Activated CD8-positive, alpha-beta memory T cell treated with anti-CD3 and anti-CD28 coated beads, Interleukin-2, amount 10 ng/mL, durations not matched to agents 7 days and 5 days (primary cell): Measurements from ENCODE around the gene OPCML. TPM values are rescaled to one million over a fixed set of nuclear protein-coding genes. Genes with fewer than 3 reads are reported as not detected.

Experiments used
- ATAC-seq: fragments of 150-1000 bp; cut with Tn5 transposase; one replicate; pipeline ENCODE4 v1.10.0; 2021; ENCODE audit warnings: moderate library complexity
- CTCF ChIA-PET: fragments of 350-600 bp; sonication (Branson Sonifier 250); formaldehyde crosslinking; loops from one replicate; lab custom pipeline; 2021; ENCODE audit warnings: antibody characterized with exemption; lab: Charles Lee
- DNase-seq: peaks from one replicate; pipeline ENCODE4 v3.0.0-alpha.2; 2020
- H3K27ac Mint-ChIP-seq: one replicate; pipeline ENCODE4 v1.8.0; 2021; ENCODE audit warnings: mild to moderate bottlenecking, mixed read lengths
- H3K27me3 Mint-ChIP-seq: one replicate; pipeline ENCODE4 v1.8.0; 2021; ENCODE audit warnings: mixed read lengths
- H3K36me3 Mint-ChIP-seq: one replicate; pipeline ENCODE4 v1.8.0; 2021; ENCODE audit warnings: mild to moderate bottlenecking, mixed read lengths
- H3K4me1 Mint-ChIP-seq: one replicate; pipeline ENCODE4 v1.8.0; 2021; ENCODE audit warnings: mixed read lengths
- H3K4me3 Mint-ChIP-seq: one replicate; pipeline ENCODE4 v1.8.0; 2021; ENCODE audit warnings: mild to moderate bottlenecking, moderate library complexity, mixed read lengths
- H3K9me3 Mint-ChIP-seq: one replicate; pipeline ENCODE4 v1.8.0; 2022; ENCODE audit warnings: low read depth, mixed read lengths
- total RNA-seq, 2 experiments: library from RNA; stranded (reverse); gene quantifications; one replicate each; pipeline ENCODE4 v1.2.3, GENCODE V29; 2021

Gene OPCML
- total RNA-seq, 2 experiments from 2014 or later = not detected

GRCh38 chr11:133127741-133128140, 404.6 kb downstream of the OPCML start:
- ATAC-seq = no peak
- no peaks in the 10 kb centered on the region for H3K4me1 Mint-ChIP-seq
- H3K9me3 Mint-ChIP-seq = no peaks in the 10 kb centered on the region
- H3K36me3 Mint-ChIP-seq = no peaks in the 10 kb centered on the region
- H3K27me3 Mint-ChIP-seq = no peaks in the 10 kb centered on the region
- H3K4me3 Mint-ChIP-seq = no peak overlapping the region
- CTCF ChIA-PET = no interaction called here
- DNase-seq = no peak
- no peak overlapping the region for H3K27ac Mint-ChIP-seq

GRCh38 chr11:133123796-133124195, 408.5 kb downstream of the OPCML start:
- no peaks in the 10 kb centered on the region for H3K9me3 Mint-ChIP-seq
- H3K4me1 Mint-ChIP-seq = no peaks in the 10 kb centered on the region
- no peak overlapping the region for H3K27ac Mint-ChIP-seq
- DNase-seq (no peak), ATAC-seq (no peak)
- H3K27me3 Mint-ChIP-seq = no peaks in the 10 kb centered on the region
- no peaks in the 10 kb centered on the region for H3K36me3 Mint-ChIP-seq
- no peak overlapping the region for H3K4me3 Mint-ChIP-seq
- CTCF ChIA-PET = interaction anchor here (1.7 kb wide), 1 partner anchor 11 kb away, joined by 4 read pairs; no protein-coding TSS in a partner anchor

GRCh38 chr11:133123366-133123765, 408.9 kb downstream of the OPCML start:
- Mint-ChIP-seq H3K27ac (no peak overlapping the region), H3K4me3 (no peak overlapping the region)
- ATAC-seq = no peak

GRCh38 chr11:133122256-133122655, 410.0 kb downstream of the OPCML start:
- Mint-ChIP-seq H3K4me1 (no peaks in the 10 kb centered on the region), H3K36me3 (no peaks in the 10 kb centered on the region), H3K9me3 (no peaks in the 10 kb centered on the region), H3K27ac (no peak overlapping the region), H3K4me3 (no peak overlapping the region), H3K27me3 (no peaks in the 10 kb centered on the region)
- no peak for ATAC-seq
- no peak for DNase-seq
- CTCF ChIA-PET = no interaction called here

More at GRCh38 chr11:133123366-133123765, 408.9 kb downstream of the OPCML start:
- H3K36me3 Mint-ChIP-seq = no peaks in the 10 kb centered on the region
- H3K9me3 Mint-ChIP-seq = no peaks in the 10 kb centered on the region
- no peak for DNase-seq
- H3K27me3 Mint-ChIP-seq = no peaks in the 10 kb centered on the region
- H3K4me1 Mint-ChIP-seq = no peaks in the 10 kb centered on the region
- CTCF ChIA-PET = no interaction called here

- peaks cover 2% of the 10 kb centered on the region for H3K27me3 Mint-ChIP-seq
- CTCF ChIA-PET = no interaction called here
- H3K27ac Mint-ChIP-seq = no peak overlapping the region
- H3K9me3 Mint-ChIP-seq = no peaks in the 10 kb centered on the region
- no peak for ATAC-seq
- H3K4me3 Mint-ChIP-seq = no peak overlapping the region
- no peaks in the 10 kb centered on the region for H3K4me1 Mint-ChIP-seq
- no peak for DNase-seq
- H3K36me3 Mint-ChIP-seq = no peaks in the 10 kb centered on the region
Measured at GRCh38 chr11:133118563-133119268, 413.6 kb downstream of the OPCML start.

GRCh38 chr11:133115099-133115498, 417.2 kb downstream of the OPCML start:
- Mint-ChIP-seq H3K36me3 (no peaks in the 10 kb centered on the region), H3K4me1 (no peaks in the 10 kb centered on the region), H3K4me3 (no peak overlapping the region), H3K27me3 (peaks cover 2% of the 10 kb centered on the region), H3K27ac (no peak overlapping the region), H3K9me3 (no peaks in the 10 kb centered on the region)
- DNase-seq = no peak
- ATAC-seq = no peak
- CTCF ChIA-PET = no interaction called here

GRCh38 chr11:133107763-133108162, 424.5 kb downstream of the OPCML start:
- no peak overlapping the region for H3K4me3 Mint-ChIP-seq
- no peaks in the 10 kb centered on the region for H3K36me3 Mint-ChIP-seq
- H3K27ac Mint-ChIP-seq = no peak overlapping the region
- H3K9me3 Mint-ChIP-seq = no peaks in the 10 kb centered on the region
- CTCF ChIA-PET = no interaction called here
- no peaks in the 10 kb centered on the region for H3K4me1 Mint-ChIP-seq
- ATAC-seq (no peak), DNase-seq (no peak)
- H3K27me3 Mint-ChIP-seq = no peaks in the 10 kb centered on the region

GRCh38 chr11:133107136-133107535, 425.2 kb downstream of the OPCML start:
- Mint-ChIP-seq H3K27ac (no peak overlapping the region), H3K27me3 (no peaks in the 10 kb centered on the region), H3K36me3 (no peaks in the 10 kb centered on the region), H3K4me3 (no peak overlapping the region), H3K9me3 (no peaks in the 10 kb centered on the region), H3K4me1 (no peaks in the 10 kb centered on the region)
- CTCF ChIA-PET = no interaction called here
- ATAC-seq (no peak), DNase-seq (no peak)

- H3K27ac Mint-ChIP-seq = no peak overlapping the region
- no peaks in the 10 kb centered on the region for H3K4me1 Mint-ChIP-seq
- no peak for DNase-seq
- CTCF ChIA-PET = no interaction called here
- no peak for ATAC-seq
- no peaks in the 10 kb centered on the region for H3K27me3 Mint-ChIP-seq
- no peaks in the 10 kb centered on the region for H3K36me3 Mint-ChIP-seq
- no peak overlapping the region for H3K4me3 Mint-ChIP-seq
- H3K9me3 Mint-ChIP-seq = no peaks in the 10 kb centered on the region
Measured at GRCh38 chr11:133106417-133106816, 425.9 kb downstream of the OPCML start.

- ATAC-seq (no peak), DNase-seq (no peak)
- H3K9me3 Mint-ChIP-seq = peaks cover 2% of the 10 kb centered on the region
- H3K27me3 Mint-ChIP-seq = no peaks in the 10 kb centered on the region
- H3K4me1 Mint-ChIP-seq = no peaks in the 10 kb centered on the region
- no peaks in the 10 kb centered on the region for H3K36me3 Mint-ChIP-seq
- CTCF ChIA-PET = interaction anchor here (1.2 kb wide), 1 partner anchor 23 kb away, joined by 3 read pairs; no protein-coding TSS in a partner anchor
- H3K27ac Mint-ChIP-seq = no peak overlapping the region
- H3K4me3 Mint-ChIP-seq = no peak overlapping the region
Measured at GRCh38 chr11:133104009-133104744, 428.1 kb downstream of the OPCML start.

GRCh38 chr11:133096981-133097380, 435.3 kb downstream of the OPCML start:
- H3K27ac Mint-ChIP-seq = no peak overlapping the region
- no peaks in the 10 kb centered on the region for H3K36me3 Mint-ChIP-seq
- no peak for DNase-seq
- CTCF ChIA-PET = no interaction called here
- H3K27me3 Mint-ChIP-seq = no peaks in the 10 kb centered on the region
- H3K9me3 Mint-ChIP-seq = peaks cover 4% of the 10 kb centered on the region
- ATAC-seq = no peak
- H3K4me3 Mint-ChIP-seq = no peak overlapping the region
- no peaks in the 10 kb centered on the region for H3K4me1 Mint-ChIP-seq

- CTCF ChIA-PET = no interaction called here
- ATAC-seq (no peak), DNase-seq (no peak)
- H3K27me3 Mint-ChIP-seq = peaks cover 22% of the 10 kb centered on the region
- no peaks in the 10 kb centered on the region for H3K36me3 Mint-ChIP-seq
- H3K4me1 Mint-ChIP-seq = no peaks in the 10 kb centered on the region
- no peak overlapping the region for H3K27ac Mint-ChIP-seq
- no peaks in the 10 kb centered on the region for H3K9me3 Mint-ChIP-seq
- no peak overlapping the region for H3K4me3 Mint-ChIP-seq
Measured at GRCh38 chr11:133086518-133086917, 445.8 kb downstream of the OPCML start.

- peak; percentile 72 for DNase-seq
- peak overlapping the region; percentile 37 for H3K4me3 Mint-ChIP-seq
- CTCF ChIA-PET = interaction anchor here (1.0 kb wide), 1 partner anchor 752 kb away, joined by 3 read pairs; no protein-coding TSS in a partner anchor
- no peaks in the 10 kb centered on the region for H3K4me1 Mint-ChIP-seq
- peak; percentile 97 for ATAC-seq
- no peaks in the 10 kb centered on the region for H3K9me3 Mint-ChIP-seq
- H3K27me3 Mint-ChIP-seq = peaks cover 22% of the 10 kb centered on the region
- H3K27ac Mint-ChIP-seq = no peak overlapping the region
- H3K36me3 Mint-ChIP-seq = no peaks in the 10 kb centered on the region
Measured at GRCh38 chr11:133082841-133083488, 449.3 kb downstream of the OPCML start.

- CTCF ChIA-PET = no interaction called here
- H3K27me3 Mint-ChIP-seq = peaks cover 22% of the 10 kb centered on the region
- ATAC-seq (no peak), DNase-seq (no peak)
- no peak overlapping the region for H3K27ac Mint-ChIP-seq
- no peaks in the 10 kb centered on the region for H3K9me3 Mint-ChIP-seq
- H3K4me3 Mint-ChIP-seq = no peak overlapping the region
- no peaks in the 10 kb centered on the region for H3K36me3 Mint-ChIP-seq
- H3K4me1 Mint-ChIP-seq = no peaks in the 10 kb centered on the region
Measured at GRCh38 chr11:133082453-133082781, 449.9 kb downstream of the OPCML start.
